Suprapubic skin (tissue), 4 donors: ENCODE data around the gene GRAPL. TPM values are rescaled to one million over a fixed set of nuclear protein-coding genes. Genes with fewer than 3 reads are reported as not detected.
"Not testable (repeated sequence)": the region's sequence is repeated elsewhere in the genome, so short reads cannot be mapped to it uniquely, and the experiment has no call there.

Experiments
- DNase-seq, 2 donors: peaks; one replicate each; pipeline ENCODE4 v3.0.0-alpha.2; 2019; ENCODE audit warnings: low spot score in 2 of 2
- H3K27ac ChIP-seq: fragments of 200-600 bp; sonication (generic); one replicate; pipeline ENCODE4 v1.5.1; 2019
- H3K27me3 ChIP-seq: fragments of 200-600 bp; sonication (generic); one replicate; pipeline ENCODE4 v1.5.1; 2019
- H3K36me3 ChIP-seq: fragments of 200-600 bp; sonication (generic); one replicate; pipeline ENCODE4 v1.5.1; 2019
- H3K4me1 ChIP-seq: fragments of 200-600 bp; sonication (generic); one replicate; pipeline ENCODE4 v1.5.1; 2019
- H3K4me3 ChIP-seq: fragments of 200-600 bp; sonication (generic); one replicate; pipeline ENCODE4 v1.5.1; 2019; ENCODE audit warnings: mild to moderate bottlenecking
- H3K9me3 ChIP-seq: fragments of 200-600 bp; sonication (generic); one replicate; pipeline ENCODE4 v1.5.1; 2019
- WGBS: methylation state at CpG from one replicate; pipeline ENCODE4 v1.1.5; 2018; 5-methylcytosine and 5-hydroxymethylcytosine counted together
- total RNA-seq, 4 donors: library from RNA; depleted of rRNA; stranded (reverse); fragments of >200 nt; gene quantifications; one replicate each; pipeline ENCODE4 v1.1.0, GENCODE V29; 2016

Gene GRAPL
- total RNA-seq: 1 to 10 TPM in 2 of 4 donors, not detected in 2; 1.9 to 8.4 TPM

GRCh38 chr17:19127148-19127980, at the start of gene GRAPL:
GRAPL (plus strand) TSS chr17:19127589; CDS start chr17:19127620, 31 bp downstream.
- DNase-seq: not testable (repeated sequence)

GRCh38 chr17:19088804-19089685, 38.3 kb upstream of the GRAPL start:
- not testable (repeated sequence) for DNase-seq, H3K27ac ChIP-seq, H3K36me3 ChIP-seq, H3K4me1 ChIP-seq, H3K27me3 ChIP-seq, H3K9me3 ChIP-seq
- WGBS: no CpG with 5 or more reads among the region's 77 CpGs
- peak overlapping the region; percentile 41 for H3K4me3 ChIP-seq

More at GRCh38 chr17:19127148-19127980, at the start of gene GRAPL:
- not testable (repeated sequence) for H3K27ac ChIP-seq, H3K27me3 ChIP-seq, H3K4me1 ChIP-seq, H3K4me3 ChIP-seq, H3K36me3 ChIP-seq, H3K9me3 ChIP-seq
- no CpG with 5 or more reads among the region's 14 CpGs for WGBS

- H3K9me3 ChIP-seq, H3K27me3 ChIP-seq, H3K36me3 ChIP-seq, H3K27ac ChIP-seq, DNase-seq, H3K4me3 ChIP-seq, H3K4me1 ChIP-seq: not testable (repeated sequence)
- WGBS: no CpG with 5 or more reads among the region's 13 CpGs
Observed at GRCh38 chr17:19090058-19090772, 37.2 kb upstream of the GRAPL start.

- not testable (repeated sequence) for H3K9me3 ChIP-seq, H3K27ac ChIP-seq, H3K4me1 ChIP-seq, H3K36me3 ChIP-seq, H3K4me3 ChIP-seq, H3K27me3 ChIP-seq
- 38% methylated on average over 3 of the region's 15 CpGs for WGBS
- peak in 1 of 2 donors; percentile 28 for DNase-seq
Observed at GRCh38 chr17:19092737-19093683, 34.4 kb upstream of the GRAPL start.

GRCh38 chr17:19093684-19094438, 33.5 kb upstream of the GRAPL start:
- not testable (repeated sequence) for H3K4me1 ChIP-seq, H3K4me3 ChIP-seq, H3K27ac ChIP-seq, H3K36me3 ChIP-seq, H3K9me3 ChIP-seq, H3K27me3 ChIP-seq
- peak in 1 of 2 donors; percentile 57 for DNase-seq
- 96% methylated on average over 4 of the region's 15 CpGs for WGBS

- not testable (repeated sequence) for DNase-seq
Observed at GRCh38 chr17:19108517-19108916, 18.9 kb upstream of the GRAPL start.

GRCh38 chr17:19110189-19111097, 16.9 kb upstream of the GRAPL start:
- H3K9me3 ChIP-seq, H3K36me3 ChIP-seq, H3K27me3 ChIP-seq, DNase-seq, H3K4me1 ChIP-seq: not testable (repeated sequence)
- WGBS: no CpG with 5 or more reads among the region's 45 CpGs
- peak overlapping the region; percentile 93 for H3K27ac ChIP-seq
- H3K4me3 ChIP-seq: peak overlapping the region; percentile 65

More at GRCh38 chr17:19108517-19108916, 18.9 kb upstream of the GRAPL start:
- H3K36me3 ChIP-seq, H3K4me1 ChIP-seq, H3K27me3 ChIP-seq, H3K9me3 ChIP-seq, H3K27ac ChIP-seq, H3K4me3 ChIP-seq: not testable (repeated sequence)
- WGBS: no CpG with 5 or more reads among the region's 6 CpGs
